SK-N-SH (cell line): ENCODE data around the gene SMU1. TPM values are rescaled to one million over a fixed set of nuclear protein-coding genes. Genes with fewer than 3 reads are reported as not detected.

Experiments
- CTCF ChIA-PET: fragments of 300-600, 350-600 bp; formaldehyde crosslinking; extraction: SDS; loops from one replicate; lab custom pipeline; 2021; lab: Yijun Ruan, JAX
- POLR2A ChIA-PET: fragments of 350-600 bp; sonication (Branson Sonifier 250); formaldehyde crosslinking; extraction: SDS; loops from one replicate; lab custom pipeline; 2020; ENCODE audit warnings: antibody characterized with exemption, inconsistent platforms; lab: Yijun Ruan, JAX
- DNase-seq: peaks from one replicate; pipeline ENCODE4 v3.0.0; 2012
- H2AFZ ChIP-seq: fragments of 200-600 bp; sonication (generic); 2 replicates; pipeline ENCODE4 v1.8.1; 2016; ENCODE audit warnings: antibody characterized with exemption, mild to moderate bottlenecking, low read depth
- H3F3A ChIP-seq: fragments of 200-600 bp; sonication (generic); replicated peaks from 2 replicates; pipeline ENCODE3; 2016; ENCODE audit warnings: antibody characterized with exemption, mild to moderate bottlenecking; ENCODE audit not compliant: insufficient read depth
- H3K27ac ChIP-seq, 2 experiments: fragments of 200-500 bp in 1 of 2; fragments of 200-600 bp in 1 of 2; sonication (Bioruptor generic) in 1 of 2; sonication (generic), shearing (Covaris generic) in 1 of 2; 2 replicates each; pipeline versions ENCODE4 v1.5.1 to v1.6.1; 2014 to 2016; ENCODE audit warnings: low read depth in 2 of 2, inconsistent platforms in 1 of 2, low read length in 1 of 2, mild to moderate bottlenecking in 1 of 2, mixed read lengths in 1 of 2
- H3K27me3 ChIP-seq: fragments of 200-600 bp; sonication (generic), shearing (Covaris generic); 2 replicates; pipeline ENCODE4 v1.6.1; 2016; ENCODE audit warnings: mixed run types; ENCODE audit not compliant: insufficient read depth
- H3K36me3 ChIP-seq, 2 experiments: fragments of 200-500 bp in 1 of 2; fragments of 200-600 bp in 1 of 2; sonication (Bioruptor generic) in 1 of 2; sonication (generic) in 1 of 2; replicated peaks in 1 of 2; 2 replicates each; pipeline versions ENCODE3 to v1.5.1; 2014 to 2016; ENCODE audit warnings: low read length in 1 of 2, mild to moderate bottlenecking in 1 of 2; ENCODE audit not compliant: insufficient read depth in 2 of 2, control insufficient read depth in 1 of 2
- H3K4me1 ChIP-seq, 2 experiments: fragments of 200-500 bp in 1 of 2; fragments of 200-600 bp in 1 of 2; sonication (Bioruptor generic) in 1 of 2; sonication (generic), shearing (Covaris generic) in 1 of 2; 2 replicates each; pipeline versions ENCODE4 v1.5.1 to v1.6.1; 2014 to 2016; ENCODE audit warnings: low read depth in 1 of 2, low read length in 1 of 2, mixed run types in 1 of 2; ENCODE audit not compliant: insufficient read depth in 2 of 2, control insufficient read depth in 1 of 2
- H3K4me2 ChIP-seq: fragments of 200-600 bp; sonication (generic), shearing (Covaris generic); 2 replicates; pipeline ENCODE4 v1.6.1; 2017; ENCODE audit warnings: mixed run types
- H3K4me3 ChIP-seq, 2 experiments: fragments of 200-500 bp in 1 of 2; fragments of 200-600 bp in 1 of 2; sonication (Bioruptor generic) in 1 of 2; sonication (generic), shearing (Covaris generic) in 1 of 2; 2 replicates each; pipeline versions ENCODE4 v1.5.1 to v1.8.1; 2014 to 2016; ENCODE audit warnings: low read depth in 2 of 2, inconsistent platforms in 1 of 2, low read length in 1 of 2, mild to moderate bottlenecking in 1 of 2, mixed read lengths in 1 of 2, moderate library complexity in 1 of 2
- H3K79me2 ChIP-seq: fragments of 200-600 bp; sonication (generic); 2 replicates; pipeline ENCODE4 v1.8.1; 2017; ENCODE audit warnings: mild to moderate bottlenecking; ENCODE audit not compliant: insufficient read depth
- H3K9ac ChIP-seq: fragments of 200-600 bp; sonication (generic); 2 replicates; pipeline ENCODE4 v1.6.1; 2017; ENCODE audit warnings: mixed run types
- H3K9me2 ChIP-seq: fragments of 200-600 bp; sonication (generic); 2 replicates; pipeline ENCODE4 v1.6.1; 2017; ENCODE audit warnings: mixed run types
- H3K9me3 ChIP-seq: fragments of 200-600 bp; sonication (generic); 2 replicates; pipeline ENCODE4 v1.6.1; 2017; ENCODE audit warnings: mixed run types, mild to moderate bottlenecking, moderate library complexity
- H4K20me1 ChIP-seq: fragments of 200-600 bp; sonication (generic); 2 replicates; pipeline ENCODE4 v1.6.1; 2017; ENCODE audit warnings: mild to moderate bottlenecking, mixed run types; ENCODE audit not compliant: insufficient read depth
- ELF1 ChIP-seq: IDR thresholded peaks from 2 replicates; pipeline ENCODE4 v1.4.0; 2012
- EP300 ChIP-seq, 2 experiments: IDR thresholded peaks; 2 replicates each; pipeline versions ENCODE4 v1.4.0 to v1.6.1; 2012; ENCODE audit warnings: borderline replicate concordance in 1 of 2, low read depth in 1 of 2, low read length in 1 of 2
- EZH2phosphoT487 ChIP-seq: fragments of 200-600 bp; sonication (generic); IDR thresholded peaks from 2 replicates; pipeline ENCODE4 v1.6.1; 2017; ENCODE audit warnings: low read depth, mixed run types, mild to moderate bottlenecking, antibody characterized with exemption, moderate library complexity, borderline replicate concordance
- FOSL2 ChIP-seq: IDR thresholded peaks from 2 replicates; pipeline ENCODE4 v1.4.0; 2012; ENCODE audit warnings: low read depth, mild to moderate bottlenecking, moderate library complexity, borderline replicate concordance
- FOXJ3 ChIP-seq: sonication (generic); formaldehyde crosslinking; IDR thresholded peaks from 2 replicates; pipeline ENCODE4 v1.5.1; 2020; ENCODE audit warnings: mild to moderate bottlenecking, missing genetic modification reagents
- FOXM1 ChIP-seq: IDR thresholded peaks from 2 replicates; pipeline ENCODE4 v1.4.0; 2012; ENCODE audit warnings: low read depth, mild to moderate bottlenecking
- GABPA ChIP-seq: IDR thresholded peaks from 2 replicates; pipeline ENCODE4 v1.4.0; 2012; ENCODE audit warnings: low read depth, mild to moderate bottlenecking
- GATA2 ChIP-seq: sonication (generic); formaldehyde crosslinking; IDR thresholded peaks from 2 replicates; pipeline ENCODE4 v1.5.0; 2020; ENCODE audit warnings: mild to moderate bottlenecking, missing genetic modification reagents
- MEF2A ChIP-seq: IDR thresholded peaks from 2 replicates; pipeline ENCODE4 v1.4.0; 2012; ENCODE audit warnings: low read depth, borderline replicate concordance
- NRF1 ChIP-seq: IDR thresholded peaks from 2 replicates; pipeline ENCODE4 v1.6.1; 2012; ENCODE audit warnings: low read depth, mild to moderate bottlenecking, low read length
- POLR2AphosphoS5 ChIP-seq: IDR thresholded peaks from 2 replicates; pipeline ENCODE4 v1.6.1; 2012; ENCODE audit warnings: low read depth, low read length
- RAD21 ChIP-seq: IDR thresholded peaks from 2 replicates; pipeline ENCODE4 v1.6.1; 2012; ENCODE audit warnings: mild to moderate bottlenecking, low read length
- SMC3 ChIP-seq: IDR thresholded peaks from 2 replicates; pipeline ENCODE4 v1.6.1; 2012; ENCODE audit warnings: low read depth, low read length, improper control_type of control experiment
- TAF1 ChIP-seq: IDR thresholded peaks from 2 replicates; pipeline ENCODE4 v1.6.1; 2012; ENCODE audit warnings: low read depth, mild to moderate bottlenecking, low read length, moderate library complexity, borderline replicate concordance
- TEAD4 ChIP-seq: IDR thresholded peaks from 2 replicates; pipeline ENCODE4 v1.4.0; 2012; ENCODE audit warnings: mild to moderate bottlenecking, borderline replicate concordance; ENCODE audit not compliant: insufficient read depth
- WGBS: methylation state at CpG from one replicate; pipeline ENCODE4 v1.1.6; 2017; ENCODE audit warnings: low lambda C conversion rate; 5-methylcytosine and 5-hydroxymethylcytosine counted together
- polyA plus RNA-seq, 3 experiments: library from polyadenylated mRNA; depleted of rRNA; stranded (reverse); fragments of >200 nt; gene quantifications; 2 replicates each; pipeline ENCODE4 v1.2.3, GENCODE V29; 2012
- TF ChIP-seq, protein P1 (sequence below): IDR thresholded peaks from 2 replicates; pipeline ENCODE4 v1.4.0; 2012; ENCODE audit warnings: low read depth, borderline replicate concordance
- TF ChIP-seq, protein P2 (sequence below): fragments of 150-350 bp; IDR thresholded peaks from 2 replicates; pipeline ENCODE4 v1.6.1; 2016; ENCODE audit warnings: mild to moderate bottlenecking, low read depth, low read length
- TF ChIP-seq, protein P3 (sequence below): IDR thresholded peaks from 2 replicates; pipeline ENCODE4; 2012
- TF ChIP-seq, protein P4 (sequence below): IDR thresholded peaks from 2 replicates; pipeline ENCODE4 v1.4.0; 2012; ENCODE audit warnings: low read depth

SMU1 gene
- polyA plus RNA-seq, 1 of the 3 experiments (the other 2 are of a cell fraction) = 9.8 TPM

DNA sequence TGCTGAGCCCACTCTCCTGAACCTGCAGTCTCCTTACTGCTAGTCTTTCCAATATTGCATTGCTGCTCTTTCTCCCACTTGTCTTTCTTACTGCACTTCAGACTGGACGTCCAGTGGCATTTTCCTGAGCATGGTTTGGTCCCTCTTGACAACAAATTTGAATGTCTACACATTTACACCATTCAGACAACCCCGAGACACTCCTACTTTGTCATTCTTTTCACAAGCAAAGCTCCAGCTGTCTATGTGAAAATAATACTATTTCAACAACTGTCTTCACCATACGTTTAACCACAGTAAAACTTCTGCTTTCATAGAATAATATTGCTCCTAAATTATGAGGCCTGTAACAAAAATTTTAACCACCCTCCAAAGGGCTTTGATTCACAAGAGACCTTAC lies 64.6 kb downstream of the SMU1 start:
- POLR2A ChIA-PET = interaction anchor here (3.2 kb wide), 1 partner anchor 13 kb away, joined by 11 read pairs; the partner anchor contains the start of gene DNAJA1
- WGBS = 86% methylated on average over 3 of the region's 3 CpGs
- H3K9me3 ChIP-seq = no peaks in the 10 kb centered on the region
- peaks cover under 1% of the 10 kb centered on the region for H3F3A ChIP-seq
- TF ChIP-seq, protein P1, sequence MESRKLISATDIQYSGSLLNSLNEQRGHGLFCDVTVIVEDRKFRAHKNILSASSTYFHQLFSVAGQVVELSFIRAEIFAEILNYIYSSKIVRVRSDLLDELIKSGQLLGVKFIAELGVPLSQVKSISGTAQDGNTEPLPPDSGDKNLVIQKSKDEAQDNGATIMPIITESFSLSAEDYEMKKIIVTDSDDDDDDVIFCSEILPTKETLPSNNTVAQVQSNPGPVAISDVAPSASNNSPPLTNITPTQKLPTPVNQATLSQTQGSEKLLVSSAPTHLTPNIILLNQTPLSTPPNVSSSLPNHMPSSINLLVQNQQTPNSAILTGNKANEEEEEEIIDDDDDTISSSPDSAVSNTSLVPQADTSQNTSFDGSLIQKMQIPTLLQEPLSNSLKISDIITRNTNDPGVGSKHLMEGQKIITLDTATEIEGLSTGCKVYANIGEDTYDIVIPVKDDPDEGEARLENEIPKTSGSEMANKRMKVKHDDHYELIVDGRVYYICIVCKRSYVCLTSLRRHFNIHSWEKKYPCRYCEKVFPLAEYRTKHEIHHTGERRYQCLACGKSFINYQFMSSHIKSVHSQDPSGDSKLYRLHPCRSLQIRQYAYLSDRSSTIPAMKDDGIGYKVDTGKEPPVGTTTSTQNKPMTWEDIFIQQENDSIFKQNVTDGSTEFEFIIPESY = no peak
- no peak for TF ChIP-seq TAF1
- no peak for TF ChIP-seq FOXJ3 (CRISPR knock-in tag)
- TF ChIP-seq MEF2A = no peak
- no peak for TF ChIP-seq GABPA
- TF ChIP-seq ELF1 = no peak
- TF ChIP-seq, protein P2, sequence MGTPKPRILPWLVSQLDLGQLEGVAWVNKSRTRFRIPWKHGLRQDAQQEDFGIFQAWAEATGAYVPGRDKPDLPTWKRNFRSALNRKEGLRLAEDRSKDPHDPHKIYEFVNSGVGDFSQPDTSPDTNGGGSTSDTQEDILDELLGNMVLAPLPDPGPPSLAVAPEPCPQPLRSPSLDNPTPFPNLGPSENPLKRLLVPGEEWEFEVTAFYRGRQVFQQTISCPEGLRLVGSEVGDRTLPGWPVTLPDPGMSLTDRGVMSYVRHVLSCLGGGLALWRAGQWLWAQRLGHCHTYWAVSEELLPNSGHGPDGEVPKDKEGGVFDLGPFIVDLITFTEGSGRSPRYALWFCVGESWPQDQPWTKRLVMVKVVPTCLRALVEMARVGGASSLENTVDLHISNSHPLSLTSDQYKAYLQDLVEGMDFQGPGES = no peak
- TF ChIP-seq GATA2 (CRISPR knock-in tag) = no peak
- no peak for TF ChIP-seq NRF1
- no peak overlapping the region for H3K9ac ChIP-seq
- H3K79me2 ChIP-seq = no peaks in the 10 kb centered on the region
- H3K27me3 ChIP-seq = no peaks in the 10 kb centered on the region
- no peak overlapping the region for H3K4me2 ChIP-seq
- H3K27ac ChIP-seq = no peak overlapping the region
- DNase-seq = no peak
- H3K9me2 ChIP-seq = no peaks in the 10 kb centered on the region
- H2AFZ ChIP-seq = no peak overlapping the region
- H3K36me3 ChIP-seq = no peaks in the 10 kb centered on the region
- no peaks in the 10 kb centered on the region for H4K20me1 ChIP-seq
- H3K4me3 ChIP-seq = no peak overlapping the region
- H3K4me1 ChIP-seq = no peaks in the 10 kb centered on the region
- CTCF ChIA-PET = no interaction called here

DNA sequence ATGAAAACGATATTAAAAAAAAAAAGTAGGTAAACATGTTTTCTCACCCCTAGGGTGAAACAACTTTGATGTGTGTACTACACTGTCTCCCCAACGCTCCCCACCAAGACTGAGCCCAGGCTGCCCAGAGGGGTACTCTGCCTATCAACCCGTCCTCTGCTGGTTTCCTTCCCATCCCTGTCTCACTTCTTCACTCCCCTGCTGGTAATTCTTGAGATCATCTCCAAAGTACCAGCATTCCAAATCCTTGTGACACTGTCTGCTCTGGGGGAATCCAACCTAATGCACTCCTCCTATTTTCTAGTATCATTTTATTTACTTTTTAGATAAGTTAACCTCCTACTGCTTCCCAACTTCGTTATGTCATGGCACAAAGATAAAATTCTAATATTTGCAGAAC lies 68.7 kb downstream of the SMU1 start:
- no peaks in the 10 kb centered on the region for H3K9me2 ChIP-seq
- no peak for DNase-seq
- no peaks in the 10 kb centered on the region for H3K9me3 ChIP-seq
- H3K79me2 ChIP-seq = no peaks in the 10 kb centered on the region
- WGBS = 90% methylated on average over 4 of the region's 4 CpGs
- no peak overlapping the region for H3K9ac ChIP-seq
- no peaks in the 10 kb centered on the region for H3K4me1 ChIP-seq
- no peak overlapping the region for H3K4me2 ChIP-seq
- POLR2A ChIA-PET = no interaction called here
- no peak overlapping the region for H3K4me3 ChIP-seq
- no peaks in the 10 kb centered on the region for H4K20me1 ChIP-seq
- no peak overlapping the region for H3K27ac ChIP-seq
- no peaks in the 10 kb centered on the region for H3K36me3 ChIP-seq
- H3K27me3 ChIP-seq = no peaks in the 10 kb centered on the region
- H2AFZ ChIP-seq = no peak overlapping the region
- H3F3A ChIP-seq = no peaks in the 10 kb centered on the region
- CTCF ChIA-PET = interaction anchor here (1.5 kb wide), 1 partner anchor 9 kb away, joined by 4 read pairs; no protein-coding TSS in a partner anchor
- TF ChIP-seq, protein P3, sequence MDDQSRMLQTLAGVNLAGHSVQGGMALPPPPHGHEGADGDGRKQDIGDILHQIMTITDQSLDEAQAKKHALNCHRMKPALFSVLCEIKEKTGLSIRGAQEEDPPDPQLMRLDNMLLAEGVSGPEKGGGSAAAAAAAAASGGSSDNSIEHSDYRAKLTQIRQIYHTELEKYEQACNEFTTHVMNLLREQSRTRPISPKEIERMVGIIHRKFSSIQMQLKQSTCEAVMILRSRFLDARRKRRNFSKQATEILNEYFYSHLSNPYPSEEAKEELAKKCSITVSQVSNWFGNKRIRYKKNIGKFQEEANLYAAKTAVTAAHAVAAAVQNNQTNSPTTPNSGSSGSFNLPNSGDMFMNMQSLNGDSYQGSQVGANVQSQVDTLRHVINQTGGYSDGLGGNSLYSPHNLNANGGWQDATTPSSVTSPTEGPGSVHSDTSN = no peak
- TF ChIP-seq FOXM1 (no peak), POLR2AphosphoS5 (no peak), FOXJ3 (CRISPR knock-in tag) (no peak), EP300 (IDR thresholded peaks at IDR 0.05; ENCODE audit: borderline replicate concordance in 1 of 2, low read depth in 1 of 2, low read length in 1 of 2) (no peak), TEAD4 (no peak), RAD21 (no peak), FOSL2 (no peak), SMC3 (no peak), EZH2phosphoT487 (no peak), ELF1 (no peak)
- TF ChIP-seq, protein P4, sequence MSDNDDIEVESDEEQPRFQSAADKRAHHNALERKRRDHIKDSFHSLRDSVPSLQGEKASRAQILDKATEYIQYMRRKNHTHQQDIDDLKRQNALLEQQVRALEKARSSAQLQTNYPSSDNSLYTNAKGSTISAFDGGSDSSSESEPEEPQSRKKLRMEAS = no peak
- TF ChIP-seq, protein P1 = no peak
